ENCODE measurements around the gene RNU1-3. TPM values are rescaled to one million over a fixed set of nuclear protein-coding genes. Genes with fewer than 3 reads are reported as not detected.
"Not testable (repeated sequence)": the region's sequence is repeated elsewhere in the genome, so short reads cannot be mapped to it uniquely, and the experiment has no call there.

RNU1-3 gene
- total RNA-seq, 1 experiment from 2014 or later, result 1,290 TPM

- Histone ChIP-seq H3K36me3 (ENCODE audit: control insufficient read depth, insufficient read depth, low read length) (no peaks in the 10 kb centered on the region), H3K27ac (ENCODE audit: low read length) (no peak overlapping the region), H3K9me3 (ENCODE audit: control insufficient read depth, insufficient read depth, low read depth, low read length) (no peaks in the 10 kb centered on the region), H3K4me3 (ENCODE audit: low read depth in 2 of 2, low read length in 2 of 2) (no peak overlapping the region), H3K4me1 (ENCODE audit: control insufficient read depth, insufficient read depth, low read length) (0 out of 2 replicates have a peak, but pooled peaks cover 3% of the 10 kb centered on the region), H3K27me3 (ENCODE audit: control insufficient read depth, insufficient read depth, low read length) (no peaks in the 10 kb centered on the region)
- DNase-seq (ENCODE audit: low read depth, low spot score) (no peak), ATAC-seq (peak; percentile 3; the same call in 1 of the 2 replicates)
- TF ChIP-seq TCF7L2 (IDR thresholded peaks at IDR 0.05; ENCODE audit: low read depth, low read length) (no peak), CTCF (IDR thresholded peaks at IDR 0.05) (no peak)
- TSS peak; percentile 51 for BruUV-seq (replicated peaks)
- in situ Hi-C loops (cut with HindIII; ENCODE audit: low pct_unique_long_range_greater_than_20kb, low sequenced_read_pairs), result no loop called here
- ChIA-PET POLR2A (interaction anchor here (0.5 to 0.8 kb wide), 3 partner anchors 9 to 852 kb away, joined by 3 to 8 read pairs (median 3); no protein-coding TSS in a partner anchor), CTCF (interaction anchor here (0.7 to 2.5 kb wide), 2 partner anchors 326 to 330 kb away, joined by 4 to 58 read pairs; no protein-coding TSS in a partner anchor)
- intact Hi-C loops (cut with micrococcal nuclease; ENCODE audit: unreplicated experiment), result no loop called here
These were observed 45.5 kb downstream of the RNU1-3 start for GRCh38 chr1:16621300-16621658.

GRCh38 chr1:16619803-16620501 is 46.8 kb downstream of the RNU1-3 start:
- H3K36me3 ChIP-seq (ENCODE audit: control insufficient read depth, insufficient read depth, low read length); POLR2A ChIA-PET; ATAC-seq; intact Hi-C loops (cut with micrococcal nuclease; ENCODE audit: unreplicated experiment); H3K27ac ChIP-seq (ENCODE audit: low read length); H3K4me3 ChIP-seq (ENCODE audit: low read depth in 2 of 2, low read length in 2 of 2); DNase-seq (ENCODE audit: low read depth, low spot score); BruUV-seq (replicated peaks); H3K4me1 ChIP-seq (ENCODE audit: control insufficient read depth, insufficient read depth, low read length); H3K9me3 ChIP-seq (ENCODE audit: control insufficient read depth, insufficient read depth, low read depth, low read length); H3K27me3 ChIP-seq (ENCODE audit: control insufficient read depth, insufficient read depth, low read length); in situ Hi-C loops (cut with HindIII; ENCODE audit: low pct_unique_long_range_greater_than_20kb, low sequenced_read_pairs): not testable (repeated sequence)
- CTCF ChIA-PET, result interaction anchor here (0.6 kb wide), 1 partner anchor 269 kb away, joined by 3 read pairs; no protein-coding TSS in a partner anchor

DNA sequence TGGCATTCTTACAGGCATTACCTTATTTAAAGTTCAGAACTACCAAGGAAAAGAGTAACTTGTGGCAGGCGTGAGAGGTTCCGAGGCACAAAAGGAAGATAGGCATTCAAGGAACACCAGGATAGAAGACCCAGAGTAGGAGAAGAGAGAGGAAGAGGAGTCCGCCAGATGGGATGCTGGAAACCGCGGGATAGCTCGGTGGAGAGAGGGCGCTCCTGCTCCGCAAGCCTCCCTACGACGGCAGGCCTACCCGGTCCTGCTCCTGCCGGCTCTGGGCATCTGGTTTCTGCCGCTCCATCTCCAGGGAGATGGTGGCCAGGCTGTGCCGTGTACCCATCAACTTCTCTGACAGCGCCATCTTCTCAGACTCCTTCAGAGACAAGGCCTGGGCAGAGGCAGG is 48.0 kb downstream of the RNU1-3 start:
- no TSS peak for BruUV-seq (replicated peaks)
- Histone ChIP-seq H3K27me3 (ENCODE audit: control insufficient read depth, insufficient read depth, low read length) (no peaks in the 10 kb centered on the region), H3K4me3 (ENCODE audit: low read depth in 2 of 2, low read length in 2 of 2) (no peak overlapping the region), H3K27ac (ENCODE audit: low read length) (no peak overlapping the region), H3K4me1 (ENCODE audit: control insufficient read depth, insufficient read depth, low read length) (peaks cover 15% of the 10 kb centered on the region), H3K9me3 (ENCODE audit: control insufficient read depth, insufficient read depth, low read depth, low read length) (no peaks in the 10 kb centered on the region), H3K36me3 (ENCODE audit: control insufficient read depth, insufficient read depth, low read length) (no peaks in the 10 kb centered on the region)
- ChIA-PET POLR2A (interaction anchor here (0.6 kb wide), 1 partner anchor 316 kb away, joined by 12 read pairs; no protein-coding TSS in a partner anchor), CTCF (interaction anchor here (0.5 to 3.2 kb wide), 2 partner anchors 86 to 333 kb away, joined by 4 to 40 read pairs; no protein-coding TSS in a partner anchor)
- in situ Hi-C loops (cut with HindIII; ENCODE audit: low pct_unique_long_range_greater_than_20kb, low sequenced_read_pairs), result no loop called here
- intact Hi-C loops (cut with micrococcal nuclease; ENCODE audit: unreplicated experiment), result no loop called here
- DNase-seq (ENCODE audit: low read depth, low spot score) (no peak), ATAC-seq (no peak)
- TF ChIP-seq CTCF (IDR thresholded peaks at IDR 0.05) (no peak), POLR2AphosphoS5 (IDR thresholded peaks at IDR 0.05; ENCODE audit: low read depth, low read length) (no peak), TCF7L2 (IDR thresholded peaks at IDR 0.05; ENCODE audit: low read depth, low read length) (no peak), SIN3A (IDR thresholded peaks at IDR 0.05; ENCODE audit: borderline replicate concordance, insufficient read depth, low read depth, low read length) (no peak)
- TF ChIP-seq, protein P1, sequence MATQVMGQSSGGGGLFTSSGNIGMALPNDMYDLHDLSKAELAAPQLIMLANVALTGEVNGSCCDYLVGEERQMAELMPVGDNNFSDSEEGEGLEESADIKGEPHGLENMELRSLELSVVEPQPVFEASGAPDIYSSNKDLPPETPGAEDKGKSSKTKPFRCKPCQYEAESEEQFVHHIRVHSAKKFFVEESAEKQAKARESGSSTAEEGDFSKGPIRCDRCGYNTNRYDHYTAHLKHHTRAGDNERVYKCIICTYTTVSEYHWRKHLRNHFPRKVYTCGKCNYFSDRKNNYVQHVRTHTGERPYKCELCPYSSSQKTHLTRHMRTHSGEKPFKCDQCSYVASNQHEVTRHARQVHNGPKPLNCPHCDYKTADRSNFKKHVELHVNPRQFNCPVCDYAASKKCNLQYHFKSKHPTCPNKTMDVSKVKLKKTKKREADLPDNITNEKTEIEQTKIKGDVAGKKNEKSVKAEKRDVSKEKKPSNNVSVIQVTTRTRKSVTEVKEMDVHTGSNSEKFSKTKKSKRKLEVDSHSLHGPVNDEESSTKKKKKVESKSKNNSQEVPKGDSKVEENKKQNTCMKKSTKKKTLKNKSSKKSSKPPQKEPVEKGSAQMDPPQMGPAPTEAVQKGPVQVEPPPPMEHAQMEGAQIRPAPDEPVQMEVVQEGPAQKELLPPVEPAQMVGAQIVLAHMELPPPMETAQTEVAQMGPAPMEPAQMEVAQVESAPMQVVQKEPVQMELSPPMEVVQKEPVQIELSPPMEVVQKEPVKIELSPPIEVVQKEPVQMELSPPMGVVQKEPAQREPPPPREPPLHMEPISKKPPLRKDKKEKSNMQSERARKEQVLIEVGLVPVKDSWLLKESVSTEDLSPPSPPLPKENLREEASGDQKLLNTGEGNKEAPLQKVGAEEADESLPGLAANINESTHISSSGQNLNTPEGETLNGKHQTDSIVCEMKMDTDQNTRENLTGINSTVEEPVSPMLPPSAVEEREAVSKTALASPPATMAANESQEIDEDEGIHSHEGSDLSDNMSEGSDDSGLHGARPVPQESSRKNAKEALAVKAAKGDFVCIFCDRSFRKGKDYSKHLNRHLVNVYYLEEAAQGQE (IDR thresholded peaks at IDR 0.05; ENCODE audit: insufficient read depth in 1 of 2, low read depth in 2 of 2, low read length in 1 of 2), result no peak
